ENCODE measurements around the gene COL1A1. TPM values are rescaled to one million over a fixed set of nuclear protein-coding genes. Genes with fewer than 3 reads are reported as not detected.

The COL1A1 gene
- total RNA-seq, 2 experiments from 2014 or later, result not detected

GRCh38 chr17:50144355-50144754 lies 57.1 kb downstream of the COL1A1 start:
- Histone ChIP-seq H3K4me1 (ENCODE audit: insufficient read depth, low read length, poor library complexity, severe bottlenecking) (peaks cover 48% of the 10 kb centered on the region), H3K36me3 (ENCODE audit: insufficient read depth, low read length) (peaks cover 92% of the 10 kb centered on the region), H3K27ac (ENCODE audit: low read depth, low read length, poor library complexity, severe bottlenecking) (no peak overlapping the region), H2AFZ (ENCODE audit: low read length) (no peak overlapping the region), H3K4me3 (ENCODE audit: low read depth, low read length, poor library complexity, severe bottlenecking) (no peak overlapping the region), H3K9me2 (ENCODE audit: insufficient read depth, low read length) (no peaks in the 10 kb centered on the region), H3K4me2 (ENCODE audit: low read length) (peak overlapping the region; percentile 10; the same call in 1 of the 2 replicates), H3K9me3 (ENCODE audit: low read length) (no peaks in the 10 kb centered on the region), H4K20me1 (ENCODE audit: insufficient read depth, low read length) (peaks cover 22% of the 10 kb centered on the region), H3K79me2 (ENCODE audit: insufficient read depth, low read depth, low read length) (peaks cover 43% of the 10 kb centered on the region)
- no peak for DNase-seq (ENCODE audit: low spot score)
- TF ChIP-seq EZH2phosphoT487 (IDR thresholded peaks at IDR 0.05; ENCODE audit: borderline replicate concordance, low read depth, low read length) (no peak), CTCF (conservative IDR thresholded peaks at IDR 0.05; ENCODE audit: low read length) (no peak)
- ChIA-PET CTCF (ENCODE audit: unreplicated experiment) (interaction anchor here (0.6 kb wide), 1 partner anchor 14 kb away, joined by 11 read pairs; no protein-coding TSS in a partner anchor), POLR2A (interaction anchor here (0.6 kb wide), 1 partner anchor 52 kb away, joined by 3 read pairs; no protein-coding TSS in a partner anchor)
- BruUV-seq (replicated peaks), result no TSS peak
- intact Hi-C loops (cut with micrococcal nuclease; ENCODE audit: unreplicated experiment), result no loop called here

- Histone ChIP-seq H3K79me2 (ENCODE audit: insufficient read depth, low read depth, low read length) (peaks cover 37% of the 10 kb centered on the region), H3K9me3 (ENCODE audit: low read length) (no peaks in the 10 kb centered on the region), H3K4me3 (ENCODE audit: low read depth, low read length, poor library complexity, severe bottlenecking) (no peak overlapping the region), H2AFZ (ENCODE audit: low read length) (no peak overlapping the region), H3K4me1 (ENCODE audit: insufficient read depth, low read length, poor library complexity, severe bottlenecking) (peaks cover 48% of the 10 kb centered on the region), H3K9me2 (ENCODE audit: insufficient read depth, low read length) (no peaks in the 10 kb centered on the region), H3K27ac (ENCODE audit: low read depth, low read length, poor library complexity, severe bottlenecking) (no peak overlapping the region), H4K20me1 (ENCODE audit: insufficient read depth, low read length) (peaks cover 22% of the 10 kb centered on the region), H3K36me3 (ENCODE audit: insufficient read depth, low read length) (peaks cover 96% of the 10 kb centered on the region), H3K4me2 (ENCODE audit: low read length) (no peak overlapping the region)
- ChIA-PET CTCF (ENCODE audit: unreplicated experiment) (interaction anchor here (0.5 to 0.6 kb wide), 2 partner anchors 8 to 13 kb away, joined by 4 to 11 read pairs; no protein-coding TSS in a partner anchor), POLR2A (interaction anchor here (0.6 kb wide), 1 partner anchor 51 kb away, joined by 3 read pairs; no protein-coding TSS in a partner anchor)
- no peak for TF ChIP-seq CTCF (conservative IDR thresholded peaks at IDR 0.05; ENCODE audit: low read length)
- TF ChIP-seq EZH2phosphoT487 (IDR thresholded peaks at IDR 0.05; ENCODE audit: borderline replicate concordance, low read depth, low read length), result no peak
- BruUV-seq (replicated peaks), result no TSS peak
- intact Hi-C loops (cut with micrococcal nuclease; ENCODE audit: unreplicated experiment), result no loop called here
- DNase-seq (ENCODE audit: low spot score), result no peak
Observed at GRCh38 chr17:50143461-50144176, 57.8 kb downstream of the COL1A1 start.

- Histone ChIP-seq H3K4me2 (ENCODE audit: low read length) (no peak overlapping the region), H3K9me3 (ENCODE audit: low read length) (no peaks in the 10 kb centered on the region), H3K79me2 (ENCODE audit: insufficient read depth, low read depth, low read length) (peaks cover 18% of the 10 kb centered on the region), H2AFZ (ENCODE audit: low read length) (no peak overlapping the region), H3K9me2 (ENCODE audit: insufficient read depth, low read length) (no peaks in the 10 kb centered on the region), H3K27ac (ENCODE audit: low read depth, low read length, poor library complexity, severe bottlenecking) (no peak overlapping the region), H3K4me1 (ENCODE audit: insufficient read depth, low read length, poor library complexity, severe bottlenecking) (peaks cover 39% of the 10 kb centered on the region), H4K20me1 (ENCODE audit: insufficient read depth, low read length) (peaks cover 10% of the 10 kb centered on the region), H3K36me3 (ENCODE audit: insufficient read depth, low read length) (peaks cover 99% of the 10 kb centered on the region), H3K4me3 (ENCODE audit: low read depth, low read length, poor library complexity, severe bottlenecking) (no peak overlapping the region)
- POLR2A ChIA-PET, result interaction anchor here (0.7 kb wide), 1 partner anchor 27 kb away, joined by 3 read pairs; no protein-coding TSS in a partner anchor
- TF ChIP-seq EZH2phosphoT487 (IDR thresholded peaks at IDR 0.05; ENCODE audit: borderline replicate concordance, low read depth, low read length) (no peak), CTCF (conservative IDR thresholded peaks at IDR 0.05; ENCODE audit: low read length) (no peak)
- BruUV-seq (replicated peaks), result no TSS peak
- no peak for DNase-seq (ENCODE audit: low spot score)
- CTCF ChIA-PET (ENCODE audit: unreplicated experiment), result no interaction called here
- intact Hi-C loops (cut with micrococcal nuclease; ENCODE audit: unreplicated experiment), result no loop called here
Observed at GRCh38 chr17:50141745-50142110, 59.7 kb downstream of the COL1A1 start.

Measured in OCI-LY7 (cell line).